ENCODE data around the gene STXBP5. TPM values are rescaled to one million over a fixed set of nuclear protein-coding genes. Genes with fewer than 3 reads are reported as not detected.

The STXBP5 gene
- total and polyA plus RNA-seq, 2 donors (not counting 1 experiment from before 2014, with no cell fraction given) = 4.6 to 24.1 TPM

GRCh38 chr6:147301070-147301469 is 96.9 kb downstream of the STXBP5 start:
- H3K4me3 ChIP-seq (ENCODE audit: control extremely low read depth in 1 of 5, extremely low read depth in 1 of 5, insufficient read depth in 1 of 5, low read depth in 2 of 5, low read length in 4 of 5) = no peak overlapping the region
- no peak overlapping the region for H3K27ac Mint-ChIP-seq
- ChIA-PET POLR2A (no interaction called here), CTCF (no interaction called here)
- peaks cover 5 to 8% of the 10 kb centered on the region in 2 experiments for H3K36me3 ChIP-seq (replicated peaks in 1 of 2; ENCODE audit: control extremely low read depth in 1 of 2, control insufficient read depth in 1 of 2, extremely low read depth in 1 of 2, insufficient read depth in 2 of 2, low read length in 1 of 2)
- H3K4me1 ChIP-seq (ENCODE audit: control insufficient read depth in 2 of 2, insufficient read depth in 2 of 2, low read length in 2 of 2) = no peaks in the 10 kb centered on the region
- peaks cover 26% of the 10 kb centered on the region for H3K9me3 Mint-ChIP-seq (ENCODE audit: insufficient read depth)
- H4K20me1 ChIP-seq (ENCODE audit: control insufficient read depth, insufficient read depth, low read length, poor library complexity, severe bottlenecking) = no peaks in the 10 kb centered on the region
- ATAC-seq (ENCODE audit: low read depth) = no peak
- no peaks in the 10 kb centered on the region for H3K79me2 ChIP-seq (ENCODE audit: control insufficient read depth, insufficient read depth, low read length)
- peaks cover 12 to 25% (median 19%) of the 10 kb centered on the region in 3 donors for H3K9me3 ChIP-seq (ENCODE audit: control extremely low read depth in 1 of 3, control insufficient read depth in 2 of 3, insufficient read depth in 1 of 3, low read length in 2 of 3)
- TF ChIP-seq EZH2 (IDR thresholded peaks at IDR 0.05; ENCODE audit: borderline replicate concordance, insufficient read depth, low read depth, low read length, poor library complexity, severe bottlenecking) (no peak), CTCF (IDR thresholded peaks at IDR 0.05) (no peak)
- DNase-seq = no peak
- no peak overlapping the region for H3K4me3 Mint-ChIP-seq
- intact Hi-C loops (cut with micrococcal nuclease) = no loop called here
- H3K4me1 Mint-ChIP-seq = no peaks in the 10 kb centered on the region
- no peaks in the 10 kb centered on the region for H3K27me3 Mint-ChIP-seq
- H2AFZ ChIP-seq (ENCODE audit: insufficient read depth, low read depth, low read length, poor library complexity, severe bottlenecking) = no peak overlapping the region
- no peaks in the 10 kb centered on the region for H3K27me3 ChIP-seq (replicated peaks in 1 of 4; ENCODE audit: control extremely low read depth in 1 of 4, control insufficient read depth in 3 of 4, insufficient read depth in 4 of 4, low read length in 3 of 4)
- H3K27ac ChIP-seq (ENCODE audit: low read length in 2 of 2) = no peak overlapping the region
- no peak overlapping the region for H3K4me2 ChIP-seq (replicated peaks; ENCODE audit: low read depth, low read length, poor library complexity, severe bottlenecking)
- WGBS (ENCODE audit: insufficient coverage) = no CpG with 5 or more reads among the region's 1 CpG
- no peak overlapping the region for H3K9ac ChIP-seq (ENCODE audit: low read length)

- Mint-ChIP-seq H3K27ac (no peak overlapping the region), H3K9me3 (ENCODE audit: insufficient read depth) (peaks cover 14% of the 10 kb centered on the region), H3K27me3 (no peaks in the 10 kb centered on the region), H3K4me3 (no peak overlapping the region), H3K4me1 (no peaks in the 10 kb centered on the region)
- Histone ChIP-seq H2AFZ (ENCODE audit: insufficient read depth, low read depth, low read length, poor library complexity, severe bottlenecking) (no peak overlapping the region), H3K27ac (ENCODE audit: low read length in 2 of 2) (no peak overlapping the region), H3K9me3 (ENCODE audit: control extremely low read depth in 1 of 3, control insufficient read depth in 2 of 3, insufficient read depth in 1 of 3, low read length in 2 of 3) (peaks cover 4 to 10% (median 4%) of the 10 kb centered on the region in 3 donors), H3K4me1 (ENCODE audit: control insufficient read depth in 2 of 2, insufficient read depth in 2 of 2, low read length in 2 of 2) (no peaks in the 10 kb centered on the region), H3K4me2 (replicated peaks; ENCODE audit: low read depth, low read length, poor library complexity, severe bottlenecking) (no peak overlapping the region), H3K4me3 (ENCODE audit: control extremely low read depth in 1 of 5, extremely low read depth in 1 of 5, insufficient read depth in 1 of 5, low read depth in 2 of 5, low read length in 4 of 5) (no peak overlapping the region), H4K20me1 (ENCODE audit: control insufficient read depth, insufficient read depth, low read length, poor library complexity, severe bottlenecking) (no peaks in the 10 kb centered on the region), H3K79me2 (ENCODE audit: control insufficient read depth, insufficient read depth, low read length) (no peaks in the 10 kb centered on the region), H3K27me3 (replicated peaks in 1 of 4; ENCODE audit: control extremely low read depth in 1 of 4, control insufficient read depth in 3 of 4, insufficient read depth in 4 of 4, low read length in 3 of 4) (no peaks in the 10 kb centered on the region), H3K9ac (ENCODE audit: low read length) (no peak overlapping the region), H3K36me3 (replicated peaks in 1 of 2; ENCODE audit: control extremely low read depth in 1 of 2, control insufficient read depth in 1 of 2, extremely low read depth in 1 of 2, insufficient read depth in 2 of 2, low read length in 1 of 2) (peaks cover 2 to 7% of the 10 kb centered on the region in 2 experiments)
- POLR2A ChIA-PET = no interaction called here
- CTCF ChIA-PET = no interaction called here
- no peak for ATAC-seq (ENCODE audit: low read depth)
- 100% methylated on average over 3 of the region's 4 CpGs for WGBS (ENCODE audit: insufficient coverage)
- intact Hi-C loops (cut with micrococcal nuclease) = no loop called here
- no peak for DNase-seq
- TF ChIP-seq EZH2 (IDR thresholded peaks at IDR 0.05; ENCODE audit: borderline replicate concordance, insufficient read depth, low read depth, low read length, poor library complexity, severe bottlenecking) (no peak), CTCF (IDR thresholded peaks at IDR 0.05) (no peak)
Measured at GRCh38 chr6:147304016-147304415, 99.8 kb downstream of the STXBP5 start.
